RKO (cell line): ENCODE measurements around the gene GMPPB.
A peak's percentile ranks its signal among the peaks of the same experiment; 100 is the strongest.
"Not testable (repeated sequence)": the region's sequence is repeated elsewhere in the genome, so short reads cannot be mapped to it uniquely, and the experiment has no call there.

Experiments used
- DNase-seq: peaks from one replicate; pipeline ENCODE4 v3.0.0-alpha.2; 2016; ENCODE audit warnings: low spot score

Gene GMPPB

DNA sequence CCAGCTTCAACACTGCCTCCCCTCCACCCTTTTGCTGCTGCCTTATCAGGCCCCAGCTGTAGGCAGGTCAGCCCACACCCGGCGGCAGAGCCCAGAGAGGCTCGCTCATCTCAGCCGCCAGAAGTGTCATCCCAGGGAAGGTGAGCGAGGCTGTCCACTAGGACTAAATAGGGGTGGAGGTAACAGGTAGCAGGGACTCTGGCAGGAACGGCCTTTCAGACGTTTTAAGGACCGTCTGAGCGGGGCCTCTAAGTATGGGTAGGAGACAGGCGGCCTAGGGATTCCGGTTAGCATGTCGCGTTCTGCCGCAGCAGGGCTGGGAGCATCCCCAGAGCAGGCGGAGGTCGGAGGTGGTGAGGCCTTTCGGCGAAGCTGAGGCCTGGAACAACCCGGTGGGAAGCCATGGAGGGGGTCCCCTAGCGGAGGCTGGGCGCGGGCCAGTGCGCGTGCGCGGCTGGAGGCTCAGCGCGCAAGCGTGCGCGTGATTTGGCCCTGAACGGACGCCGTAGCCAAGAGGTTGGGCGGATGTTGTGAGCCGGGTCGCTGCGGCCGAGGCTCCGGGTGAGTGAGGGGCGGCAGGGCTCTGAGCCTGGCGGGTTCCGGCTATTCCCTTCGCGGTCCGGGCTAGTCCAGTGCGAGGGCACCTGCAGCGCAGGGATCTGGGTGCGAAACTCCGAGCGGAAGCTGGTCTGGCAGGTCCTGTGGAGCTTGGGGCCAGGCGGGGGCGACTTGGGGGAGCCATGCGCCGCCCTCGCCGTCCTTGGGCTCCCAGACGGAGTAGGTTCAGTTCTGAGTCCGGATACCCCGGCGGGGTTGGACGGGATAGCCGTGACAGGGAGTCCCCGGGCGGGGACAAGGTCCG, 34.5 kb downstream of the GMPPB start, which contains the start of the genes MST1 and RNF123:
MST1 (minus strand) TSS at position 429 of the 862 bp plus-strand sequence. CDS start 783 bp downstream, outside the sequence.
RNF123 (plus strand) TSS at position 512 of the 862 bp plus-strand sequence. CDS start 1,609 bp downstream, outside the sequence.
- peak; percentile 89 for DNase-seq

DNA sequence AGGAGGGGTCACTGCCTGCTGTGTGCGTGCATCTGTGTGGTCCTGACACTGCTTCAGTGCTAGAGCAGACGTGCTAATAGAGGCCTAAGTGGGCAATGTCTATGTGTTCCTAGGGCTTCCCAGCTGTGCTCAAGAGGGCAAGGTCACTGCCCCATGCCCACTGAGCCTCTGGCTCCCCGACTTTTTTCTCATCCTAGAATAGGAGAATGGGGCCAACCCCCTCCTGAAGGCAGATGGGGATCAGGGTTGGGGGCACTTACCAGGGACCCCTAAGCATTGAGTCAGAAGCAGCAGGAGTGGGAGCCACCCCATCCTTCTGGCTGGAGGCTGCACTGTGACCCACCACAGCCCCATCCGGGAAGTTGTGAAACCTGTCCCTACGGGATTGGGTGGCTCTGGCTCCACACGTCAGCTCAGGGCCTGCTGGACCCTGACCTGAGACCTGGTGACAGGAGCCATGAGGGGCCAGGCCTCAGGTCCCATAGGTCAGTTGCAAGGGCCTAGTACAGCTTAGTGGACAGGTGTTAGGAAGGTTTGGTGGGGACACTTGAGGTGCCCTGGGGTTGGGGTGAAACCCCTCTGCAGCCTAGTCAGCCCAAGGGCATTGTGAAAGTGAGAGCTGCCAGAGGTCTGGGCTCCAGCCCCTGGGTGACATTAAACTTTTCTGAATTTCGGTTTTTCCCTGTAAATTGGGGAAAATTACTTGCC, 35.3 kb downstream of the GMPPB start:
- DNase-seq: not testable (repeated sequence)

DNA sequence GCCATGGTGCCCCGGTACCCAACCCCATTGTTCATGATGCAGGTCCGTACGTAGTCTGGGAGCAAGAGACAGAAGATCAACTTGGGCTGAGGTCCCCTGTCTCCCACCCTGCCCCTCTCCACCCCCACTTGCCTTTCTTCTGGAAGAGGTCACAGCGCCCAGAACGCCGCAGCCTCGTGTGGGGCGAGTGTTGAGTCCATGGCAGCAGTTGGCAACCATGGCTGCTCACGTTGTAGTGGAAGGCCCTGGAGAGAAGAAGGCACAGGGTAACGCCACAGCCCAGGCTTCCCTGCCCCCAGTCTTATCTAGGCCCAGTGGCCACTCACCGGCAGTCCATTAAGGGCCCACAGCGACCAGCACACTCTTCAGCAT, 36.3 kb downstream of the GMPPB start:
- DNase-seq: not testable (repeated sequence)

DNA sequence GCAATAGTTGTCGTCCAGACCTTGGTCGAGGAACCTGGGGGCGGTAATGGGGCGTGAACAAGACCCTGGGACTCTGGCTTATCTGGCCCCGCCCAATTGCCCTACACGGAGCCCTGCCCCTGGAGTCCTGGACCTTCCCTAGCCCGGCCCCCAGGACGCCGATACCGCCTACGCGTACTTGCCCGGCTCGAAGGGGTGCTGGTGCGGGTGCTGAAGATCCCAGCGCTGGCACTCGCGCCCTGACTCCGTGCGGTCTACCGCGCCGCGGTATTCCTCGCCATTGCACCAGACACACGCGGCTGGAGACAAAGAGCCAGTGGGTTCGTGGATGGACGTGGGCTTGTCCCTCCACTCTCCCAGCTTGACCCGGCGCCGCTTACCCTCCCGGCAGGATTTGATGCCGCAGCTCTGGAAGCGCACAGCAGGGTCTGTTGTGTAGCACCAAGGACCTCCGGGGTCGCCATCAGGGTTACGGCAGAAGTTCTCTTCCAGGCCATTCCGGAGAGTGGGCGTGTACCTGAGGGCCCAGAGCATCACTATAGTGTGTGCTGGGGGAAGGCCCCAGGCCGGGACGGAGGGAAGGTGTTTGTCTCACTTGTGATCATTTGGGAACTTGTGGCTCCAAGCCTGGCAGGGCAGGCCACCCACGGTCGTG, 36.9 kb downstream of the GMPPB start:
- DNase-seq: not testable (repeated sequence)

DNA sequence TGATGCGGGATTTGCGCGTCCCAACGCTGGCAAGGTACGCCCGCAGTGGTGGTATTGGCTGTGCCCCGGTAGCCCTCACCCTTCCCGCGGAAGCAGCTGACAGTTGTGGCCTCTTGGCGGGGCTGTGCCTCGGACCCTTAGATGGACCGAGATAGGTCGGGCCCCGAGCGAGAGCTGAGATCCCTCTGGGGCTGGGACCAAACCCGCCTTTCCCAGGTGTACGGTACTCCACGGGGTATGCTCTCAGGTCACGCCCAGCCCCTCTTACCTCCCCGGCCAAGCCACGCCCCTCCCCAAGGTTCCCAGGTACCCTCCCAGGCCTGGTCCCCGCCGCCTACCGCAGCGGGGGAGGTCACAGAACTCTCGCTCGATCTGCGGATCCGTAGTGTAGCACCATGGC, 37.4 kb downstream of the GMPPB start:
- DNase-seq: not testable (repeated sequence)

DNA sequence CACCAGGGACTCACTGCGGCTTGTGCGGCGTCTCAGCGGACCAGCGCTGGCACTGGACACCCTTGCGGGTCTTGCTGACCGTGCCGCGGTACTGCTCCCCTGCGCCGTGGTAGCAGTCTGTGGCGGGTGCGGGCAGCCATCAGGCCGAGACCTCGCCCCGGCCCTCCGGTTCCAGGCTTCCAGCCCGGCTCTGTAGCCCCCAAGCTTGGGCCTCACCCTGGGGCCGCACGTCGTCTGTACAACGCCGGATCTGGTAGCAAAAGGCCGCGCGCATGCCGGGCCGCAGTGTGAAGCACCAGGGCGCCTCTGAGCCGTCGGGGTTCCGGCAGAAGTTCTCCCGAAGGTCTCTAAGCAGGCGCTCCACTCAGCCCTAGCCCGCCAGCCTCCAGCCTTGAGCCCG, 37.9 kb downstream of the GMPPB start:
- DNase-seq: not testable (repeated sequence)

- DNase-seq: not testable (repeated sequence)
Observed at GRCh38 chr3:49685103-49685502, 38.6 kb downstream of the GMPPB start.

GRCh38 chr3:49684453-49684852, 39.3 kb downstream of the GMPPB start:
- DNase-seq: not testable (repeated sequence)

DNA sequence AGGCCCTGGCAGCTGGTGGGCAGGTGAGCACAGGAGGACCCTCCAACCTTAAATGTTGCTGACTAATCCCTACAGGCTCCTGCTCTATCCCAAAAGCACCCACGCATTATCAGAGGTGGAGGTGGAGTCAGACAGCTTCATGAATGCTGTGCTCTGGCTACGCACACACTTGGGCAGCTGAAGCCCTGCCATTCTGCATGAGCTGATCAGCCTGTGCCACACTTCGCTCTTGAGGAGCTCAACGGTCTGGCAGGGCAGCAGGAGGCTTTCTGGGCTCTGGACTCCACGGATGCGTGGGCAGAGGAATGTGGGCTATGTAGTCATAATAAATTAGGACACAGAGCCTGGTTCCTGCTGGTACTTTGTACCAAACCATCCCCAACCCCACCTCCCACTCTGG, 40.6 kb downstream of the GMPPB start:
- no peak for DNase-seq

GRCh38 chr3:49681543-49681942, 42.2 kb downstream of the GMPPB start:
- DNase-seq: no peak

GRCh38 chr3:49681232-49681522, 42.6 kb downstream of the GMPPB start:
- no peak for DNase-seq

DNA sequence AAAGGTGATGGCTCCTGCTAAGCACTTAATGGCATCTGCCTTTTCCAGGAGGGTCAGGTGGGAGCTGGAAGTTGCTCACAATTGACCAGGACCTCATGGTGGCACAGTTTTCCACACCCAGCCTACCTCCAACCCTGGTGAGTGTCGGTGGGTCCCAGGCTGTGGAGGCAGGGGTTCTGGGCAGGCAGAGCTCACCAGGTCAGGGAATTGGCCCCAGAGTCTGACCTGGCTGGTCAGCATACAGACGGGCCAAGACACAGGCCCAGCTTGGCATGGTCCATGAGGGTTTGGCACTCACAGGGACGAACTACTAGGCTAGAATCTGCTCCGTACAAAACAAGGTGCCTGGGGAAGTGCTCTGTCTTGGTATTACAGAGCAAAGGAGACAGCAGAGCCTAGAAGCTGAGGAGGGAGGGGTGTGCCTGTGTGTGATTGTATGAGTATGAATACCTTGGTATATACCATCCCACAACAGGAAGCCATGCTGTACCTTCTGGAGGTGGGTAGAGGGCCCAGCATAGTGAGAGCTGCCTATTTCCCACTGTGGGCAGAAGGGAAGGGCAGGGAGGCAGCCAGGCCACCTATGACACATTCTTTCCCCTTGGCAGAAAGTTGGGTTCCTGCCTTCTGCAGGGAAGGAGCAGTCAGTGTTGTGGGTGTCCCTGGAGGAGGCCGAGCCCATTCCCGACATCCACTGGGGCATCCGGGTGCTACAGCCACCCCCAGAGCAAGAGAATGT, 43.1 kb downstream of the GMPPB start:
- DNase-seq: no peak

DNA sequence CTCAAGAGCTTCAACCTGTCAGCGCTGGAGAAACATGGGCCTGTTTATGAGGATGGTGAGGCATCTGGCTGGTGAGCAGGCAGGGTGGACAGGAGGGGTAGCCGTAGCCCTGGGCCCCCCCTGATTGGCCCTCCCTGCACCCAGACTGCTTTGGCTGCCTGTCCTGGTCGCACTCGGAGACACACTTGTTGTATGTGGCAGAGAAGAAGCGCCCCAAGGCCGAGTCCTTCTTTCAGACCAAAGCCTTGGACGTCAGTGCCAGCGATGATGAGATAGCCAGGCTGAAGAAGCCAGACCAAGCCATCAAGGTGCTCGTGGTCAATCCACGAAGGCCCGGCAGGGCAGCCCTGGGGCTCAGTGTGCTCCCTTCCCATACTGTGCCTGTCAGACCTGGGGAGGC, 47.8 kb downstream of the GMPPB start:
- DNase-seq: no peak

DNA sequence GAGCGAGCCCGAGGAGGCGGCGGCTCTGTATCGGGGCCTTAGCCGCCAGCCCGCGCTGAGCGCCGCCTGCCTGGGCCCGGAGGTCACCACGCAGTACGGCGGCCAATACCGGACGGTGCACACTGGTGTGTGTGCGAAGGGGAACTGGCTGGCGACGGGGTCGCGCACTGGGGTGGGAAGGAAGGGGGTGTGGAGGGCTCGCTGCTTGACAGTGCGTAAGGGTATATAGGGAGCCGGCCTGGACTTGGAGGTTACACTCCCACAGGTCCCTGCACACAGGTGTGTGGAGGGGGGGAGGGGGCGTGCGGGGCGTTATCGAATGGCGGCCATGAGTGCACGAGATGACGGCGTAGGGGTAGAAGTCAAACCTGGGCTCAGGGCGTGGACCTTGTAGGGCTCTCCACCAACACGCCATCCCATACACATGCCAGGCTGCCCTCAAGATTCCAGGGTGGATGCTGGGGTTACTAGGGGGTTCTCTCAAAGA, 49.2 kb downstream of the GMPPB start:
- DNase-seq: peak; percentile 15

DNA sequence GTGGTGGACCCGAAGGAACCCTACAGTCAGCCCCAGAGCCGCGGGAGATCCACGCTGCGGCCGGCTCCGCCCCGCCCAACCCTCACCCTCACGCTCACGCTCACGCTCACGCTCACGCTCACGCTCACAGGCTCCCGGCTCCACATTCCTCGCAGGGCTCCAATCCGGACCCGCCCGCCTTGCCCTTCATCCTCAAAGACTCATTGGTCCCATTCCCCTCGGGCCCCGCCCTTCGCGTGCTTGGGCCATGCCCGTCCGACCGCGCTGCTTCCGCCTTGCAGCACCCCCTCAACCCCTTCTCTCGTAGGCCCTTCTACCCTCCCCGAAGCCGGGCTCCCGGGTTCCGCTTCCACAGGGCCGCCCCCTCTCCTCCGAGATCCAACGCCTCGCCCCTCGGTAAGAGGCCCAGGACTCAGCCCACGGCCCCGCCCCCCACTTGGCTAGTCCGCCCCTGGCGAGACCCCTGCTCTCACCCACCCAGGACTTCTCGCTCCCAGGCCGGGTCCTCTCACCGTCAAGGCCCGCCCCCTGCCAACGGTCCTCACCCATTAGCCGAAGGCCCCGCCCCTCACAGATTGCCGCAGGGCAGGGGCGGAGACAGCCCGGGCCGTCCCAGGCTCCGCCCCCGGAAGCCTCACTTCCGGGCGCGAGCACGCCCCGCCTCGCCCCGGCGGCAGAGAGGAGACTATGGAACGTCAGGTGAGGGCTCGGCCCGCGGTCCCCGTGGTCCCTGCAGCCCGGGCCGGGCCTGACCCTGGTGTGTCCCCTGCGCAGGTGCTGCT, 49.8 kb downstream of the GMPPB start, which contains the start of gene APEH:
APEH (plus strand) TSS at position 637 of the 782 bp plus-strand sequence; CDS start at position 688, 51 bp downstream.
- peak; percentile 98 for DNase-seq

DNA sequence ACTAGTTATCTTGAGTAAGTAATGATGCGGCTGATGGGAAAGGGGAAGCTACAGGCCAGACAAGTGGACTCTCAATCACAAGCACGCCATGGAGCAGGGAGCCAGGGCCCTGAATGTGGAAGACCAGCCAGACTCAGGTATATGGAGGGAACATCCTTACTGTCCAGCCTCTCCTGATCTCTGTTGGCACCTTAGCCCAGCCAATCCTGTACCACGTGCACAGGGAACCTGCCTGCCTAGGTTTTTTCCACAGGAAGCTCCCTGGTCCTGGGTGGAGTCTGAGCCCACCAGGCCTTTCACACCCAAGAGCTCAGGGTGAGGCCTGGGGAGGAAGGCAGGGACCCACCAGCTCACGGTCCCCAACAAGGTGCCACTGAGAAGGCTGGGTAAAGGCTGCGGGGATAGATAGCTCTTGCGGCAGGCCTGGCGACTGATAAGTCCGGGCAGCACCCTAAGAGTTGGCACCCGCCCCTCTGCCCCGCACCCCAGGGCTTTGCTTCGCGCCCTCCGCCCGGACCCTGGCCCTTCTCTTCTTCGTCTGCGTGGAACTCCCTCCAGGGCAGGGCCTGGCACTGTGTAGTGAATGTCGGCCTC, 50.5 kb downstream of the GMPPB start:
- DNase-seq: peak; percentile 77

DNA sequence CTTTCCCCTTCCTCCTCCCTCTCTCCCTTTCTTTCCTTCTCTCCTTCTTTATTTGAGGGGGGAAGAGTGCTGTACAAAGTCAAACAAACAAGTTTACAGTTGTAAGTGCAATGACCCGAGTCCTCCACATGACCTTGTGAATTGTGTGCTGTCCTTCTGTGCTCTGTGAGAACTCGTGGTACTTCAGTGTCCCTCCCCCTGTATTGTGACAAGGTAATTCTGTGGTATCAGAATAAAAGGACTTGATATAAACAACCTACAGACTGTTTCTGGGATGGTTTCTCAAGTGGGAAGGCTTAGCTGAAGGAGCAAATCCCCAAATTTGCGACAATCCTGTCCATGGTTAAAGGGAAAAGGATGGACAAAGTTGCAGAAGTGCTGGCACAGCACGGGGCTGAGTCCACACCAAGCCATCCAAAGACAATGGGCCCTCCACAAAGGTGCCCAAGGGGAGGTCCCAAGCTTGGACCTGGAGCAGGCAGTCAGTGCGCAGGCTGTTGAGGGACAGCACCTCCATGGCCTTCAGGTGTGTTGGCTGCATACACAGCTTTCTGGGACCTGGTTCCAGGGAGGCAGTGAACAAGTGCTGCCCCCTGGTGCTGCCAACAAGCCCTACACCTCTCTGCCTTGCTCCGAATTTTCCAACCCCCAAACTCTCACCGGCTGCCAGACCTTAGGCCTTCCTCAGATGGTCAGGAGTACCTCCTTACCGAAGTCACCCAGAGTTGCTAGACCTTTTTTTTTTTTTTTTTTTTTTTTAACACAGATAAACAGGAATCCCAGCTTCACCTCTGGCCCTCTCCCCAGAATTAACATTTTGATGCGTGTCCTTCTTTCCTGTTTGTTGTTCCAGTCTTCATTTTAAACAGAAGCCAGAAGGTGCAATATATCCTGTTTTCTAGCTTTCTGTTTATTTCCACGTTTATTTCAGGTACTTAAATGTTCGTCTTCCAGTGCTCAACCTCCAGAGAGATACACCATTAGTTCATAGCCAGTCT, 52.2 kb downstream of the GMPPB start:
- peak; percentile 73 for DNase-seq

DNA sequence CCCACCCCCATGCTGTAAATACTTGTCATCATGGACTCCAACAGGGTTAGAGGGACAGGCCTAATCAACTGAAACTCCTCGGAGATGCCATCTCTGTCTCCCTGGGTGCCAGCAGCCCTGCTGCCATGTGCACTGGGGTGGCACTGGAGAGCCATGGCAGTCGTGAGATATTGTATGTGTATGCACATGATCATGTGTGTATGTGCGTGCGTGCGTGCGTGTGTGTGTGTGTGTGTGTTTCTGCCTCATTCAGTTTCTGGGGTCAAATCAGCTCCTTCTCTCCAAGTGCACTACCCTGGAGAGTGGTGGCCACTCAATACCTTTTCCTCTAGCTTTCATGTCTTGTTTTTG, 52.8 kb downstream of the GMPPB start:
- no peak for DNase-seq
